ENCODE data around the gene YOD1.
"Not testable (repeated sequence)": the region's sequence is repeated elsewhere in the genome, so short reads cannot be mapped to it uniquely, and the experiment has no call there.

Gene YOD1

DNA sequence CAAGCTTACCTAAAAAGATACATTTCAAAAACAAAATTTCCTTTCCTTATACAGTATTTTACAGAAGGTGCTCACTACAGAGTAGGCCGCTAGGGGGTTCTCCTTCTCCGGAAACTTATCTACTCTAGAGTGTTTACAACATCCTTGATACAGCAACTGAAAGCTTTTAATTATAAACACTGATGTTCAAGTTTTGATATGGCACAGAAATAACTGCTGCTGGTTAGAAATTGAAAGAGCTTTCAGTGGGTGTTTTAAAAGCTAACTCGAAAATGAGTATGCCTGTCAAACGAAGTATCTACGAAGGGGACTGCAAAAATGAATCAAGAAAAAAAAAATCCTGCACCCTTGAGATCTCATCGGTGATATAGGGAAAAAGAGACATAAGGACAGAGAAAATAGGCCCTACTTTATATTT lies 1.0 kb downstream of the YOD1 start:
- H3K4me1 ChIP-seq, result peaks cover 6% of the 10 kb centered on the region
- H3K27me3 ChIP-seq, result peaks cover 11% of the 10 kb centered on the region
- H3K36me3 ChIP-seq, result peaks cover 17% of the 10 kb centered on the region
- H3K4me3 ChIP-seq (ENCODE audit: low read depth, low read length), result peak overlapping the region; percentile 95
- TF ChIP-seq CTCF (IDR thresholded peaks at IDR 0.05; ENCODE audit: low read depth, low read length), result peak; percentile 89
- H3K9me3 ChIP-seq, result no peaks in the 10 kb centered on the region
- peak; percentile 47 for DNase-seq

GRCh38 chr1:207049514-207049913 lies 1.5 kb downstream of the YOD1 start:
- DNase-seq, result no peak
- Histone ChIP-seq H3K27me3 (peaks cover 6% of the 10 kb centered on the region), H3K9me3 (no peaks in the 10 kb centered on the region), H3K4me1 (peaks cover 6% of the 10 kb centered on the region), H3K4me3 (ENCODE audit: low read depth, low read length) (peak overlapping the region; percentile 95), H3K36me3 (peaks cover 17% of the 10 kb centered on the region)
- no peak for TF ChIP-seq CTCF (IDR thresholded peaks at IDR 0.05; ENCODE audit: low read depth, low read length)

DNA sequence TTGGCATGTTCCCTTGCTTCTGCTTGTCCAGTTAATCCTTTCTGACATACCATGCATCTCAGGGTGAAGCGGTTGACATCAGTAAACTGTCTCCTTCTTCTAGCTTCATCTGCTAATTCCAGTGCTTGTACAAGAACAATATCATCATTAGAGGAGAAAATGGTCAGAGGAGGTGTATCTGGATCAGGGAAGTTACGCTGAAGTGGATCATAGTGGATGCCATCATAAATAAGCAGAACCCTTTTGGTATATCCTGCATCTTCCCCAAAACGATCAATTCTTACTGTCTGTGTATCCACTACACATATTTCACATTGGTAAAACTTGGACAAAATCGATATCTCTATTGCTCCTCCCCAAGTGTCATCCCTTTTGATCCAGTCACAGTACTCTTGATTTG lies 2.0 kb downstream of the YOD1 start:
- Histone ChIP-seq H3K27me3 (peaks cover 4% of the 10 kb centered on the region; the same call in 1 of the 2 replicates), H3K36me3 (peaks cover 17% of the 10 kb centered on the region), H3K4me1 (peaks cover 6% of the 10 kb centered on the region), H3K4me3 (ENCODE audit: low read depth, low read length) (no peak overlapping the region), H3K9me3 (no peaks in the 10 kb centered on the region)
- TF ChIP-seq CTCF (IDR thresholded peaks at IDR 0.05; ENCODE audit: low read depth, low read length), result no peak
- no peak for DNase-seq

DNA sequence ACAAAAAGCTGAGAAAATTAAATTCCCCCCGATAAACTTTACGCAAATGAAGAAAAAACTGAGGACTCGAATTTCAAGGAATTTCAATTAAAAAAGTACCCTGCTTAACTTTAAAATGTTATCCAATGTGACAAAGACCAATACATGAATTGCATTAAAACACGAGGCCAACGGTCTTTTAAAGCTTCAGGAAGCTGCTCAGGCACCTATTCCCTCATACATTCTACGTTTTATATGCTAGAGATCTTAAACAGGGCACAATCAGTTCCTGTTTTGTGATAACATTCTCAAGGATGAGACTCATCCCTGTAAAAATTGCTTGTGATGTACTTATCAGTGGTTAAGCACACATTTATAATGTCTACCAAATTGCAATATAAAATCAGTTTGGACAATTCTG lies 3.0 kb downstream of the YOD1 start:
- no peak for DNase-seq
- Histone ChIP-seq H3K36me3 (peaks cover 17% of the 10 kb centered on the region), H3K9me3 (no peaks in the 10 kb centered on the region), H3K4me1 (peaks cover 6% of the 10 kb centered on the region), H3K27me3 (no peaks in the 10 kb centered on the region), H3K4me3 (ENCODE audit: low read depth, low read length) (no peak overlapping the region)
- no peak for TF ChIP-seq CTCF (IDR thresholded peaks at IDR 0.05; ENCODE audit: low read depth, low read length)

- Histone ChIP-seq H3K36me3 (peaks cover 17% of the 10 kb centered on the region), H3K27me3 (no peaks in the 10 kb centered on the region), H3K4me3 (ENCODE audit: low read depth, low read length) (no peak overlapping the region), H3K9me3 (no peaks in the 10 kb centered on the region), H3K4me1 (peaks cover 6% of the 10 kb centered on the region)
- no peak for DNase-seq
- TF ChIP-seq CTCF (IDR thresholded peaks at IDR 0.05; ENCODE audit: low read depth, low read length), result no peak
These were observed 3.5 kb downstream of the YOD1 start for GRCh38 chr1:207047505-207047904.

GRCh38 chr1:207045453-207045852 lies 5.6 kb downstream of the YOD1 start:
- Histone ChIP-seq H3K36me3 (peaks cover 17% of the 10 kb centered on the region), H3K4me1 (peaks cover 3% of the 10 kb centered on the region; the same call in 1 of the 2 replicates), H3K9me3 (no peaks in the 10 kb centered on the region), H3K4me3 (ENCODE audit: low read depth, low read length) (no peak overlapping the region), H3K27me3 (no peaks in the 10 kb centered on the region)
- no peak for DNase-seq
- no peak for TF ChIP-seq CTCF (IDR thresholded peaks at IDR 0.05; ENCODE audit: low read depth, low read length)

DNA sequence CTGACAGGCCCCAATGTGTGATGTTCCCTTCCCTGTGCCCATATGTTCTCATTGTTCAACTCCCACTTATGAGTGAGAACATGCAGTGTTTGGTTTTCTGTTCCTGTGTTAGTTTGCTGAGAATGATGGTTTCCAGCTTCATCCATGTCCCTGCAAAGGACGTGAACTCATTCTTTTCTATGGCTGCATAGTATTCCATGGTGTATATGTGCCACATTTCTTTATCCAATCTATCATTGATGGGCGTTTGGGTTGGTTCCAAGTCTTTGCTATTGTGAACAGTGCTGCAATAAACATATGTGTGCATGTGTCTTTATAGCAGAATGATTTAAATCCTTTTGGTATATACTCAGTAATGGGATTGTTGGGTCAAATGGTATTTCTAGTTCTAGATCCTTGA lies 9.6 kb downstream of the YOD1 start:
- H3K4me3 ChIP-seq (ENCODE audit: low read depth, low read length); H3K4me1 ChIP-seq; H3K9me3 ChIP-seq; DNase-seq; H3K36me3 ChIP-seq: not testable (repeated sequence)
- H3K27me3 ChIP-seq, result peaks cover 25% of the 10 kb centered on the region
